ENCODE measurements around the gene ERCC1.
A peak's percentile ranks its signal among the peaks of the same experiment; 100 is the strongest.
"Not testable (repeated sequence)": the region's sequence is repeated elsewhere in the genome, so short reads cannot be mapped to it uniquely, and the experiment has no call there.

Gene ERCC1

GRCh38 chr19:45424191-45425058 lies 708 bp upstream of the ERCC1 start:
- peak; percentile 74 for DNase-seq

GRCh38 chr19:45423033-45423588 lies 606 bp downstream of the ERCC1 start:
- no peak for DNase-seq

GRCh38 chr19:45421947-45422498 lies 1.7 kb downstream of the ERCC1 start:
- no peak for DNase-seq

GRCh38 chr19:45420871-45421270 lies 2.8 kb downstream of the ERCC1 start:
- DNase-seq: no peak

- no peak for DNase-seq
Measured at GRCh38 chr19:45420356-45420755, 3.4 kb downstream of the ERCC1 start.

- no peak for DNase-seq
Measured at GRCh38 chr19:45419895-45420294, 3.8 kb downstream of the ERCC1 start.

- DNase-seq: peak; percentile 45
Measured at GRCh38 chr19:45419396-45419795, 4.3 kb downstream of the ERCC1 start.

GRCh38 chr19:45418802-45419201 lies 4.9 kb downstream of the ERCC1 start:
- DNase-seq: no peak

- DNase-seq: no peak
Measured at GRCh38 chr19:45417151-45417550, 6.6 kb downstream of the ERCC1 start.

- DNase-seq: no peak
Measured at GRCh38 chr19:45414468-45414867, 9.2 kb downstream of the ERCC1 start.

GRCh38 chr19:45413497-45413896 lies 10.2 kb downstream of the ERCC1 start:
- no peak for DNase-seq

- not testable (repeated sequence) for DNase-seq
Measured at GRCh38 chr19:45410330-45410729, 13.4 kb downstream of the ERCC1 start.

GRCh38 chr19:45409557-45409920 lies 14.2 kb downstream of the ERCC1 start:
- DNase-seq: no peak

- DNase-seq: no peak
Measured at GRCh38 chr19:45408830-45409556, 14.7 kb downstream of the ERCC1 start.

- no peak for DNase-seq
Measured at GRCh38 chr19:45408121-45408520, 15.6 kb downstream of the ERCC1 start.

- DNase-seq: not testable (repeated sequence)
Measured at GRCh38 chr19:45407585-45407984, 16.1 kb downstream of the ERCC1 start.

- DNase-seq: no peak
Measured at GRCh38 chr19:45407091-45407375, 16.7 kb downstream of the ERCC1 start.

- DNase-seq: peak; percentile 86
Measured at GRCh38 chr19:45406226-45407090, 17.3 kb downstream of the ERCC1 start, which contains the start of gene POLR1G. TSS of gene POLR1G (plus strand) at chr19:45406644. CDS start at chr19:45406697, 53 bp downstream.

GRCh38 chr19:45405435-45406225 lies 18.1 kb downstream of the ERCC1 start:
- DNase-seq: peak; percentile 89

- peak; percentile 70 for DNase-seq
Measured at GRCh38 chr19:45404557-45405434, 18.9 kb downstream of the ERCC1 start, which contains the start of gene PPP1R13L. TSS of gene PPP1R13L (minus strand) at chr19:45405069. CDS start at chr19:45398318, 6,751 bp downstream.

Data from activated CD4-positive, alpha-beta T cell treated with anti-CD3 and anti-CD28 coated beads, Interleukin-2, amount 50 U/mL, for 16 hours (primary cell).